Measurements from ENCODE around the gene PMAIP1.

PMAIP1 gene

DNA sequence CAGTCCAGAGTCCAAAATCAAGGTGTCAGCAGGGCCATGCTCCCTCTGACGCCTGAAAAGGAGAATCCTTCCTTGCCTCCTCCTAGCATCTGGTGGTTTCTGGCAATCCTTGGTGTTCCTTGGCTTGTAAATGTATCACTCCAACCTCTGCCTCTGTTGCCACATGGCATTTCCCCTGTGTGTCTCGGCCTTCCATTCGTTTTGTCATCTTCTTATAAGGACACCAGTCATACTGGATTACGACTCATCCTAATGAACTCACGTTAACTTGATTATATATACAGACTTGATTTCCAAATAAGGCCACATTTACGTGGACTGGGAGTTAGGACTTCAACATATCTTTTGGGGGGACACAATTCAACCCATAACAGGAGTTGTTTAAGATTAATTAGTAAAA is 15.8 kb downstream of the PMAIP1 start:
- DNase-seq = no peak

DNA sequence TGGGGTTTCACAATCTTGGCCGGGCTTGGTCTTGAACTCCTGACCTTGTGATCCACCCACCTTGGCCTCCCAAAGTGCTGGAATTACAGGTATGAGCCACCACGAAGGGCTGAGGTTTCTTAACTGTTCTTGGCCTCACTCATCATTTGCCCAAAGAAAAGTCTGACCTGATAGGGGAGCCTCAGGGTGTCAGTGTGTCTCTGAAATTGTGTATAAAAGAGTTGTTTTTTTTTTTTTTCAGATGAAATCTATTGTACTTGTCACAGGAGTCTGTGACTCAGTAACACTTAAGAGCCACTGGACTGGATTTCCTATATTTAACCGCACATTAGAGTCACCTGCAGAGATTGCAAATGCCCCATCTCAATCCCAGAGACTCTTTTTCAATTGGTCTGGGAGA is 16.9 kb downstream of the PMAIP1 start:
- no peak for DNase-seq

DNA sequence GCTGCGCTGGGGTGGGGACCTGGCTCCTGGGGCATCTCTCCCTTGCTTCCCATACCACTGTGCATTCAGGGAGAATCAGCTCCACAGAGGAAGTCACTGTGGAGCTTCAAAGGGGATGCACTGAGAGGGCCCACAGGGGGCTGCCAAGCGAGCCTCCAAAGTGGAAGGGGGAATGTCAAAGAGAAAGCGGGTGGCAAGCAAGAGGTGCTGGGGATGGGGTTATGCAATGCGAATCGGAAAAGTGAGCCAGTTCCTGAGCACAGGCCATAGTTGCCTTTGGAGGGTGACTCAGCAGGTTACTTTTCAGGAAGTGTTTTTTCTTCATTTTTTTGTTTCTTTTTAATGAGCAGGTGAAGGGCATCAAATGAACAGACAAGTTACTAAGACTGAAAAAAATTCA is 17.6 kb downstream of the PMAIP1 start:
- DNase-seq = no peak

GRCh38 chr18:59918320-59918755 is 18.5 kb downstream of the PMAIP1 start:
- DNase-seq = no peak

DNA sequence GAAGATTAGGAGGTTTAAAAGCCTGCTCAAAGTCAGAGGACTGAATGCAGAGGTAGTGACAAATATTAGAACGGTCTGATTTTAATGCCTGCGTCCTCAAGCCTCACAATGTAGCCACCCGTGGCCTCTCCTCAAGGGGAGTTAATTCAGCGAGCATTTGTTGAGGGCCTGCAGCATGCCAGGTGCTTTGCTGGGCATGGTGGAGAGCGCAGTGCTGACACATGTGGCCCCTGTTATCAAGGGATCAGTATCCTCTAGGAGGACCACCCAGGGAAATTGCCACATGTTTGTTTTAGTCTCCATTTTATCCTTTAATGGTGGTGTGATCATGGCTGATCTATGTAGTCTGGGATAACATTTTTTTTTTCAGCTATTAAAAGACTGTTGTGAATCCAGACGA is 19.2 kb downstream of the PMAIP1 start:
- DNase-seq = no peak

DNA sequence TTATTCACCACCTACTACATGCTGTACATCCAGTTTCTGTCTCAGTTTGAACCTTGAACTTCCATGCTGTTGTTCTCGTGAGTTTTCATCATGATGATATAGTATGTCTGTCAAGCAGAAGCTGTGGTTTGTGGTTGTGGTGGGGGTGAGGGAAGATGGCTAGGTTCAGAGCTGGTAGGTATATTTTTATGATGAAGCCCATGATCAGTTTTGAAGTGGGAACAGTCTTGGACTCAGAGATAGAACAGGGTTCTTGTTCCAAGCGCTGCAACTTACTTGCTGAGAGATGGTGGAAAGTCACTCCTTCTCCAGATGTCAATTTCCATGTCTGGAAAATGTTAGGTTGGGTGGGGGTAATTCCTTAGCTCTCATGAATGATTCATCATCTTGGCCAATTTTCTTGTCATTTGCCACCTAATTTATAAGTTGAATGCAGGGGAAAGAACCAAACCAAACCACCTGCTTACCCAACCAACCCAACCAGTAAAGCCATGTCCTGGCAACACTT is 21.6 kb downstream of the PMAIP1 start:
- DNase-seq = no peak

DNA sequence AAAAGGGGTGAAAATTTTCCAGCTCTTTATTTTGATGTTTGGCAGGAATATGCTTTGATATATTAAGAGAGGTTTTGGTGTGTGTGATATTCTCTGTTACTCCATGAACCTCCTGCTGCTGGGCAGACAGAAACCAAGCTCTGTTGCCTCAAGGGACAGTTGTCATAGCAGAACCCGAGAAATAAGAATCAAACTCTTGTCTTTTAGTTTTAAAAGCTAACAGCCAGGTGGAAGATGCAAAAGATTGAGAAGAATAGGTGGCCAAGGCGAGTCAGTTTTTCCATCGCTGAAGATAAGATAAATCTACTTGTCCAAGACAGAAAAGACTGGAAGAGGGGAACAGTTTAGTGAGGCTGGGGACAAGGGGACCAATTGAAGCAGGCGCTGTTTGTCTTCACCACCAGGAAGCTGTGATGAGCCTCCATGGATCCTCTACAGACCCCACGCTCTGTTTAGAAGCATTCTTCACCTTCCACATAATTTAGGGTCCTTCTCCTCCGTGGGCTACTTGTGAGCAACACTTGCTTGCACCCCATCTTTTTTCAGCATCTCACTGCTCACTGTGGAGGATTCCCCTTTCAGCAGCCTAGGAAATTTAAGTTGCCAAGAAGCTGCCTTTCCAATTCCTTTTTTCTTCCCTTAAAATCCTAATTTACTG is 23.9 kb downstream of the PMAIP1 start:
- no peak for DNase-seq

- DNase-seq = no peak
Observed at GRCh38 chr18:59926131-59926530, 26.3 kb downstream of the PMAIP1 start.

DNA sequence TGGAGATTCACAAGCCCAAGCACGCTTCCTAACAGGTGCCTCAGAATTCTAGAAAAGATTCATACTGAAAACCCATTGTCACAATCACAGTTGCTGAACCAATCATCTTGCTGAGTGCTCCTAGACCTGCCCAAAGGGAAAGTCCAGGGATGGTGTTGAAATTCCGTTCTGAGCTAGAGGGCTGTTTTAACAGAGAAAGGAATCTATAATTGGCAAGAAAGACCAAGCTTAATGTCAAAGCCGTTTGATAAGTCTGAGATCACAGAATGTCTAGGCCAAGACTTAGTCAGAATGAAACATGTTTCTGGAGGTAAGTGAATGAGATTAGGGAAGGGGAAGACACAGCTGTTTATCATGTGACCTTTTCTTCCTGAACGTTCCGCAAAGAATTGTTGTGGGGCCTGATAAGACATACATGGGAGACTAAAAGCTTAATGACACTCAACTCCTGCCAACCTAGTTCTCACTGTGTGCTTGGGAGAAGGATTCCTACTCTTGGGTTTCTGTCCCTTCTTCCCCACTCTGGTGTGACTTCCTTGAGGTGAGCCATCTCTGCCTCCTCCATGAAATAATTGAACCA is 27.5 kb downstream of the PMAIP1 start:
- DNase-seq = no peak

GRCh38 chr18:59928201-59928600 is 28.4 kb downstream of the PMAIP1 start:
- DNase-seq = no peak

- DNase-seq = no peak
Observed at GRCh38 chr18:59929621-59930295, 30.0 kb downstream of the PMAIP1 start.

DNA sequence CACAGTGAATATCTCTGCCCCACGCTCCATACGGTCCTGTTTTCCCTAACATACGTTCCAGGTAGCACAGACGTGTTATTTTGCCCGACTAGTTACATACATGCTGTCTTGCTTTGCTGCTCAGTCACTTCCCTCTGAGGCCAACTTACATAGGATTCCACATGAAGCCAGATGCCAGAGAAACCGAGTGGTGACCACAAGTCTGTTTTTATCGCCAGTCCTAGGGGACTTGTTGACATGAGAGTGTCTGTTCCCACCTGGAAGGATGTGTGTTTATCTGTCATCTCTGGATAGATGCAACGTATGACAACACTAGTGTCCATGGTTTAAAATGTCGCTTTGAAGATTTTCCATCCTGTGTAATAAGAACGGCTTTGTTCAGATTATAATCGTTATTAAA is 32.6 kb downstream of the PMAIP1 start:
- no peak for DNase-seq

- no peak for DNase-seq
Observed at GRCh38 chr18:59938676-59939075, 38.9 kb downstream of the PMAIP1 start.

DNA sequence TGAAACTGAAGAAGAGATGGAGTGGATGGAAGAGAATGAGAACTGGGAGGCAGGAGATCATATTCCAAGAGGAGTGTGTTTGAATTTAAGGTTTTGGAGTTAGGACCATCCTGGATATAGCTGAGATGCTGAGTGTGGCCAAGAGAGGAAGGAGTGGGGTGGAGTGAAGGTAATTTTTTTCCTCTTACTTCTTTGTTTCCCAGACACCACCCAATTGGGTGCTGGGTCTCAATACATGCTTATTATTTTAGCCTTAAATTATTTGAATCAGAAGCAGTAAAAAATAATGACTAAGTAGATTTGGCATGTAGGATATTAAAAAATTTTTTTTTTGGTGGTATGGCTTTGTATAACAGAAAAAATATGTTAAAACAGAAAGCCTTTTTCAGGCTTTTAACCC is 39.3 kb downstream of the PMAIP1 start:
- no peak for DNase-seq

DNA sequence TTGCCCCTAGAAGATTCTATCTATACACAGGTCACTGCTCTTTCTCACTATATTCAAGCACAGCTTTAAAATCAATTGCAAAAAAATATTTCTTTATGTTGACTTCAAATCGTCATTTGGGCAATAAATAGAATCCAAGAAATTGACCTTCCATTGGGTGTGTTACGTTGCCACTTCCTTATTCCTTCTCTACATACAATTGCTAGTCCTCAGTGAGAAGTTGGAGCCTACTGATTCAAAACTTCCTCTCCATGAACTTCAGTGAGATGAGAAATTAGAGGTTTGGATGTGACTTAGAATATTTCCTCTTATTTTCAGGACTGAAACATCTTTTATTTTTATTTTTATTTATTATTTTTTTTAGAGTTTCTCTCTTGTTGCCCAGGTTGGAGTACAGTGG is 40.3 kb downstream of the PMAIP1 start:
- DNase-seq = no peak

DNA sequence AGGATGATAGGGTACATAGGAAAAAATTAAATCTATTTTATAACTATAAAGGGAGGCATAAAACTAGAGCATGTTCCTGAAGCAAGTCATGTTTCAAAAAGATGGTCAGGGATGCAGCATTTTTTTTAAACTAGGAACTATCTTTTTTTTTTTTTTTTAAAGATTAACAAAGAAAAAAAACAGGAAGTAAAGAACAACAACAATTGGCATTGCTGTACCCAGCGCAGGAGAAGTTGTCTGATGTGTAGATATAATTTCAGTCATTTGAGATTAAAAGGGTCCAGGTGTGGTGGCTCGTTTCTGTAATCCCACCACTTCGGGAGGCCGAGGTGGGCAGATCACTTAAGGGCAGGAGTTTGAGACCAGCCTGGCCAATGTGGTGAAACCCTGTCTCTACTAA is 41.5 kb downstream of the PMAIP1 start:
- no peak for DNase-seq

DNA sequence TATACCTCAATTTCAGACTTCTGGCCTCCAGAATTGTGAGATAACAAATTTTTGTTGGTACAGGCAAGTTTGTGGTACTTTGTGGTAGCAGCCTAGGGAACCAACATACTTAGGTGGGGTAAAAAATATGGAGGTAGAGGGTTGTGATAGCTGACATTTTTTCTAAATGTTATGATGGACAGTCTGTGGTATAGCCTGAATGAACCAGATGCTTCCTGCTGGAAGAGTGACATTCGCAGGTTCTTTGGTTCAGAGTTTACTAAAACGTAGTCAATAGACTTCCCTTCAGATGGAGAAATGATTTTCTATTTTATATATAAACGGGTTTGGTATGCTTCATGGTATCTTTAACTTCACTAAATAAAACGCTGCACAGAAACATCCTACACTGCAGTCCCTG is 42.8 kb downstream of the PMAIP1 start:
- no peak for DNase-seq

DNA sequence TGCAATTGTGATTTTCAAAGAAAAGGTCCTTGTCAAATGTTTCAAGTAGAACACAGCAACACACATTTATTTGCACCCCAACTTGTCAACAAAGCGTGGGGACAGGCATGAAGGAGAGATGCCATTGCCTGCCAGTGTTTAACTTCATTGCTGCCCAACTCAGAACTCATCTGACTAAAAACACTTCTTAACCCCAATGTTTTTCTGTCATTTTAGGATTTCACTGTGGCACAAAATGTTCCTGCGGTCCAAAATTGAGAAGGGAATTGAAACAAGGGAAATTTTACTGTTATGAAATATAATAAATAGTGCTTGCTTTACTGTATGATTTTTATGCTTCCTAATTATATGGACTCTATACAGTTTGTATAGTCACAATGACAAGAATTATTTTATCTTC is 45.7 kb downstream of the PMAIP1 start:
- no peak for DNase-seq

GRCh38 chr18:59950215-59950944 is 50.6 kb downstream of the PMAIP1 start:
- DNase-seq = no peak

- DNase-seq = no peak
Observed at GRCh38 chr18:59951591-59951990, 51.8 kb downstream of the PMAIP1 start.

DNA sequence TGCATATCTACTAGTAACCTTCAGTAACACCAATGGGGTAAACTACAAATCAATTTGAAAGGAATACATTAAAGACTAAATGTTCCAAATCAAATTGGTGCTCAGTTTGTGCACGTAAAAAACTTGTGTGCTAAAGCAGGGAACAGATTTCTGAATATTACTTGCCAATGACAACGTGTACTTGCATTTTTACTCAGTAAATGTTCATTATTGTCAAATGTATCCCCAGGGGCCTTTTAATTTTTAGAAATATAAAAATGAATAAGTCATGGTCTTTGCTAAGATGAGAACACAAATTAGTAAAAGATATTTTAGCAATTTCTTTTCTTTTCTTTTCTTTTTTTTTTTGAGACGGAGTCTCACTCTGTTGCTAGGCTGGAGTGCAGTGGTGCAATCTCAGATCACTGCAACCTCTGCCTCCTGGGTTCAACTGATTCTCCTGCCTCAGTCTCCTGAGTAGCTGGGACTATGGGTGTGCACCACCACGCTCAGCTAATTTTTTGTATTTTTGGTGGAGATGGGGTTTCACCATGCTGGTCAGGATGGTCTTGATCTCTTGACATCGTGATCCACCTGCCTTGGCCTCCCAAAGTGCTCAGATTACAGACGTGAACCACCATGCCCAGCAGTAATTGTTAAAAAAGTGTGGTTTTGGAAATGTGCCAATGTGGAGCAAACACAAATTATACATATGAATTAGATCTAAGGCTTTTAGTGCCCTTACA is 52.6 kb downstream of the PMAIP1 start:
- DNase-seq = no peak

All from hippocampal formation (tissue), 2 donors.